DND-41 (cell line): Measurements from ENCODE around the gene ZGPAT.

Experiments
- EZH2 ChIP-seq: IDR thresholded peaks from 3 replicates; pipeline ENCODE4 v1.6.1; 2012; ENCODE audit warnings: borderline replicate concordance, low read depth, mild to moderate bottlenecking, moderate library complexity, low read length, inconsistent platforms; ENCODE audit not compliant: severe bottlenecking
- TF ChIP-seq, protein P1 (sequence below): IDR thresholded peaks from 2 replicates; pipeline ENCODE4 v1.5.1; 2012; ENCODE audit warnings: borderline replicate concordance, low read length, moderate library complexity, mild to moderate bottlenecking; ENCODE audit not compliant: poor library complexity, severe bottlenecking; ENCODE audit errors: extremely low read depth

GRCh38 chr20:63660622-63661021 is 47.2 kb upstream of the ZGPAT start:
- TF ChIP-seq, protein P1, sequence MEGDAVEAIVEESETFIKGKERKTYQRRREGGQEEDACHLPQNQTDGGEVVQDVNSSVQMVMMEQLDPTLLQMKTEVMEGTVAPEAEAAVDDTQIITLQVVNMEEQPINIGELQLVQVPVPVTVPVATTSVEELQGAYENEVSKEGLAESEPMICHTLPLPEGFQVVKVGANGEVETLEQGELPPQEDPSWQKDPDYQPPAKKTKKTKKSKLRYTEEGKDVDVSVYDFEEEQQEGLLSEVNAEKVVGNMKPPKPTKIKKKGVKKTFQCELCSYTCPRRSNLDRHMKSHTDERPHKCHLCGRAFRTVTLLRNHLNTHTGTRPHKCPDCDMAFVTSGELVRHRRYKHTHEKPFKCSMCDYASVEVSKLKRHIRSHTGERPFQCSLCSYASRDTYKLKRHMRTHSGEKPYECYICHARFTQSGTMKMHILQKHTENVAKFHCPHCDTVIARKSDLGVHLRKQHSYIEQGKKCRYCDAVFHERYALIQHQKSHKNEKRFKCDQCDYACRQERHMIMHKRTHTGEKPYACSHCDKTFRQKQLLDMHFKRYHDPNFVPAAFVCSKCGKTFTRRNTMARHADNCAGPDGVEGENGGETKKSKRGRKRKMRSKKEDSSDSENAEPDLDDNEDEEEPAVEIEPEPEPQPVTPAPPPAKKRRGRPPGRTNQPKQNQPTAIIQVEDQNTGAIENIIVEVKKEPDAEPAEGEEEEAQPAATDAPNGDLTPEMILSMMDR, result no peak
- TF ChIP-seq EZH2, result no peak
